Measurements from ENCODE around the gene FSTL5. TPM values are rescaled to one million over a fixed set of nuclear protein-coding genes. Genes with fewer than 3 reads are reported as not detected.

Gene FSTL5
- total and polyA plus RNA-seq, 2 experiments from 2014 or later, result 0.06 to 0.49 TPM

DNA sequence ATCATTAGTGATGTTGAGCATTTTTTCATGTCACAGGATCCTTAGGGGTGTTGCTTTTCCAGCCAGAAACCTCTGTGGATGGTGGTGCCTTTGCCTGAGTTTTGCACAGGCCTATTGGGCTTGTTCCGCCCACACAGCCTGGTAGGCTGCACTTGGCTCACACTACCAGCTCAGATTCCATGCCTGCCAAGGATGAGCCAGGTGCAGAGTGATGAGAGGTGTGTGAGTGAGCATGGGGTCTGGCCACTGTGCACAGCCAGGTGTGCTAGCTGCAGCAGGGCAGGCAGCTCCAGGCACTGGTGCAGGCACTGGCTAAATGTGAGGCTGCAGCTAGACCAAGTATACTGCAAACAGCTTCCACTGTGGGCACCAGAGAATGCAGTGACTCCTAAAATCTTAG lies 341.6 kb downstream of the FSTL5 start (continued):
- TF ChIP-seq, protein P1, sequence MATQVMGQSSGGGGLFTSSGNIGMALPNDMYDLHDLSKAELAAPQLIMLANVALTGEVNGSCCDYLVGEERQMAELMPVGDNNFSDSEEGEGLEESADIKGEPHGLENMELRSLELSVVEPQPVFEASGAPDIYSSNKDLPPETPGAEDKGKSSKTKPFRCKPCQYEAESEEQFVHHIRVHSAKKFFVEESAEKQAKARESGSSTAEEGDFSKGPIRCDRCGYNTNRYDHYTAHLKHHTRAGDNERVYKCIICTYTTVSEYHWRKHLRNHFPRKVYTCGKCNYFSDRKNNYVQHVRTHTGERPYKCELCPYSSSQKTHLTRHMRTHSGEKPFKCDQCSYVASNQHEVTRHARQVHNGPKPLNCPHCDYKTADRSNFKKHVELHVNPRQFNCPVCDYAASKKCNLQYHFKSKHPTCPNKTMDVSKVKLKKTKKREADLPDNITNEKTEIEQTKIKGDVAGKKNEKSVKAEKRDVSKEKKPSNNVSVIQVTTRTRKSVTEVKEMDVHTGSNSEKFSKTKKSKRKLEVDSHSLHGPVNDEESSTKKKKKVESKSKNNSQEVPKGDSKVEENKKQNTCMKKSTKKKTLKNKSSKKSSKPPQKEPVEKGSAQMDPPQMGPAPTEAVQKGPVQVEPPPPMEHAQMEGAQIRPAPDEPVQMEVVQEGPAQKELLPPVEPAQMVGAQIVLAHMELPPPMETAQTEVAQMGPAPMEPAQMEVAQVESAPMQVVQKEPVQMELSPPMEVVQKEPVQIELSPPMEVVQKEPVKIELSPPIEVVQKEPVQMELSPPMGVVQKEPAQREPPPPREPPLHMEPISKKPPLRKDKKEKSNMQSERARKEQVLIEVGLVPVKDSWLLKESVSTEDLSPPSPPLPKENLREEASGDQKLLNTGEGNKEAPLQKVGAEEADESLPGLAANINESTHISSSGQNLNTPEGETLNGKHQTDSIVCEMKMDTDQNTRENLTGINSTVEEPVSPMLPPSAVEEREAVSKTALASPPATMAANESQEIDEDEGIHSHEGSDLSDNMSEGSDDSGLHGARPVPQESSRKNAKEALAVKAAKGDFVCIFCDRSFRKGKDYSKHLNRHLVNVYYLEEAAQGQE (IDR thresholded peaks at IDR 0.05; ENCODE audit: unreplicated experiment), result no peak

DNA sequence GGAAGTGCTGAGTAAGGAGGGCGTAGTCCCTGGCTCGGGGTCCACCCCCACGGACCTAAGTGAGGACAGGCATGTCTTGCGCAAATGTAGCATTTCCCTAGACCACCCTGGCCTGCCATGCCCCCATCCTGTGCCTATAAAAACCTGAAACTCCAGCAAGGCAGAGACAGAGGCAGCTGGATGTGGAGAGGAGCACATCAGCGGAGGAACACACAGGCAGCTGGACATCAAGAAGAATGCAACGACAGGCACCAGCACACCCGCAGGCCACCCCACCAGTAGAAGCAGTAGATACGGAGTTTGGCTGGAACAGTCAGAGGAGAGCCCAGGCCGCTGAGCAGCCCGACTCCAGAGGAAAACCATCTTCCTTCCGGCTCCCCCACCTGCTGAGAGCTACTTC lies 345.9 kb downstream of the FSTL5 start:
- DNase-seq (ENCODE audit: low spot score) (no peak), ATAC-seq (no peak)
- Mint-ChIP-seq H3K9me3 (peaks cover 14% of the 10 kb centered on the region; the same call in 2 of the 3 replicates), H3K4me1 (peaks cover 3% of the 10 kb centered on the region), H3K27ac (no peak overlapping the region), H3K4me3 (no peak overlapping the region), H3K27me3 (ENCODE audit: insufficient read depth, low read depth, poor library complexity) (no peaks in the 10 kb centered on the region), H3K36me3 (ENCODE audit: low read depth) (peaks cover 7% of the 10 kb centered on the region; the same call in 1 of the 3 replicates)
- no peaks in the 10 kb centered on the region for H4K20me1 ChIP-seq (replicated peaks; ENCODE audit: insufficient read depth)
- no peaks in the 10 kb centered on the region for H3F3A ChIP-seq (replicated peaks; ENCODE audit: low read depth)
- no peaks in the 10 kb centered on the region for H3K27me3 ChIP-seq (ENCODE audit: insufficient read depth)
- no peaks in the 10 kb centered on the region for H3K79me2 ChIP-seq (replicated peaks; ENCODE audit: insufficient read depth)
- no peak overlapping the region for H3K27ac ChIP-seq (ENCODE audit: low read depth)
- H2AFZ ChIP-seq, result 0 out of 2 replicates have a peak overlapping the region, but pooled peaks have one; percentile 57
- no peaks in the 10 kb centered on the region for H3K9me2 ChIP-seq (ENCODE audit: insufficient read depth)
- H3K4me1 ChIP-seq (ENCODE audit: insufficient read depth), result no peaks in the 10 kb centered on the region
- H3K36me3 ChIP-seq (ENCODE audit: insufficient read depth), result no peaks in the 10 kb centered on the region; the same call in 1 of the 2 replicates
- no peak overlapping the region for H3K4me2 ChIP-seq
- no peak overlapping the region for H3K4me3 ChIP-seq
- TF ChIP-seq EZH2phosphoT487 (IDR thresholded peaks at IDR 0.05; ENCODE audit: unreplicated experiment) (no peak), ZNF114 (CRISPR knock-in tag; IDR thresholded peaks at IDR 0.05) (no peak), STAT1 (IDR thresholded peaks at IDR 0.05; ENCODE audit: unreplicated experiment) (no peak), EZH2 (IDR thresholded peaks at IDR 0.05; ENCODE audit: low read depth, unreplicated experiment) (no peak), ZNF331 (CRISPR knock-in tag; IDR thresholded peaks at IDR 0.05; ENCODE audit: low read depth) (no peak), CREB1 (CRISPR knock-in tag; IDR thresholded peaks at IDR 0.05; ENCODE audit: low read depth) (no peak), NANOG (IDR thresholded peaks at IDR 0.05; ENCODE audit: borderline replicate concordance) (no peak)
- TF ChIP-seq, protein P2, sequence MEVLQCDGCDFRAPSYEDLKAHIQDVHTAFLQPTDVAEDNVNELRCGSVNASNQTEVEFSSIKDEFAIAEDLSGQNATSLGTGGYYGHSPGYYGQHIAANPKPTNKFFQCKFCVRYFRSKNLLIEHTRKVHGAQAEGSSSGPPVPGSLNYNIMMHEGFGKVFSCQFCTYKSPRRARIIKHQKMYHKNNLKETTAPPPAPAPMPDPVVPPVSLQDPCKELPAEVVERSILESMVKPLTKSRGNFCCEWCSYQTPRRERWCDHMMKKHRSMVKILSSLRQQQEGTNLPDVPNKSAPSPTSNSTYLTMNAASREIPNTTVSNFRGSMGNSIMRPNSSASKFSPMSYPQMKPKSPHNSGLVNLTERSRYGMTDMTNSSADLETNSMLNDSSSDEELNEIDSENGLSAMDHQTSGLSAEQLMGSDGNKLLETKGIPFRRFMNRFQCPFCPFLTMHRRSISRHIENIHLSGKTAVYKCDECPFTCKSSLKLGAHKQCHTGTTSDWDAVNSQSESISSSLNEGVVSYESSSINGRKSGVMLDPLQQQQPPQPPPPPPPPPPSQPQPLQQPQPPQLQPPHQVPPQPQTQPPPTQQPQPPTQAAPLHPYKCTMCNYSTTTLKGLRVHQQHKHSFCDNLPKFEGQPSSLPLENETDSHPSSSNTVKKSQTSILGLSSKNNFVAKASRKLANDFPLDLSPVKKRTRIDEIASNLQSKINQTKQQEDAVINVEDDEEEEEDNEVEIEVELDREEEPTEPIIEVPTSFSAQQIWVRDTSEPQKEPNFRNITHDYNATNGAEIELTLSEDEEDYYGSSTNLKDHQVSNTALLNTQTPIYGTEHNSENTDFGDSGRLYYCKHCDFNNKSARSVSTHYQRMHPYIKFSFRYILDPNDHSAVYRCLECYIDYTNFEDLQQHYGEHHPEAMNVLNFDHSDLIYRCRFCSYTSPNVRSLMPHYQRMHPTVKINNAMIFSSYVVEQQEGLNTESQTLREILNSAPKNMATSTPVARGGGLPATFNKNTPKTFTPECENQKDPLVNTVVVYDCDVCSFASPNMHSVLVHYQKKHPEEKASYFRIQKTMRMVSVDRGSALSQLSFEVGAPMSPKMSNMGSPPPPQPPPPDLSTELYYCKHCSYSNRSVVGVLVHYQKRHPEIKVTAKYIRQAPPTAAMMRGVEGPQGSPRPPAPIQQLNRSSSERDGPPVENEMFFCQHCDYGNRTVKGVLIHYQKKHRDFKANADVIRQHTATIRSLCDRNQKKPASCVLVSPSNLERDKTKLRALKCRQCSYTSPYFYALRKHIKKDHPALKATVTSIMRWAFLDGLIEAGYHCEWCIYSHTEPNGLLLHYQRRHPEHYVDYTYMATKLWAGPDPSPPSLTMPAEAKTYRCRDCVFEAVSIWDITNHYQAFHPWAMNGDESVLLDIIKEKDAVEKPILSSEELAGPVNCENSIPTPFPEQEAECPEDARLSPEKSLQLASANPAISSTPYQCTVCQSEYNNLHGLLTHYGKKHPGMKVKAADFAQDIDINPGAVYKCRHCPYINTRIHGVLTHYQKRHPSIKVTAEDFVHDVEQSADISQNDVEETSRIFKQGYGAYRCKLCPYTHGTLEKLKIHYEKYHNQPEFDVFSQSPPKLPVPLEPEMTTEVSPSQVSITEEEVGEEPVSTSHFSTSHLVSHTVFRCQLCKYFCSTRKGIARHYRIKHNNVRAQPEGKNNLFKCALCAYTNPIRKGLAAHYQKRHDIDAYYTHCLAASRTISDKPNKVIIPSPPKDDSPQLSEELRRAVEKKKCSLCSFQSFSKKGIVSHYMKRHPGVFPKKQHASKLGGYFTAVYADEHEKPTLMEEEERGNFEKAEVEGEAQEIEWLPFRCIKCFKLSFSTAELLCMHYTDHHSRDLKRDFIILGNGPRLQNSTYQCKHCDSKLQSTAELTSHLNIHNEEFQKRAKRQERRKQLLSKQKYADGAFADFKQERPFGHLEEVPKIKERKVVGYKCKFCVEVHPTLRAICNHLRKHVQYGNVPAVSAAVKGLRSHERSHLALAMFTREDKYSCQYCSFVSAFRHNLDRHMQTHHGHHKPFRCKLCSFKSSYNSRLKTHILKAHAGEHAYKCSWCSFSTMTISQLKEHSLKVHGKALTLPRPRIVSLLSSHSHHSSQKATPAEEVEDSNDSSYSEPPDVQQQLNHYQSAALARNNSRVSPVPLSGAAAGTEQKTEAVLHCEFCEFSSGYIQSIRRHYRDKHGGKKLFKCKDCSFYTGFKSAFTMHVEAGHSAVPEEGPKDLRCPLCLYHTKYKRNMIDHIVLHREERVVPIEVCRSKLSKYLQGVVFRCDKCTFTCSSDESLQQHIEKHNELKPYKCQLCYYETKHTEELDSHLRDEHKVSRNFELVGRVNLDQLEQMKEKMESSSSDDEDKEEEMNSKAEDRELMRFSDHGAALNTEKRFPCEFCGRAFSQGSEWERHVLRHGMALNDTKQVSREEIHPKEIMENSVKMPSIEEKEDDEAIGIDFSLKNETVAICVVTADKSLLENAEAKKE (CRISPR knock-in tag; IDR thresholded peaks at IDR 0.05), result no peak
- TF ChIP-seq, protein P1 (IDR thresholded peaks at IDR 0.05; ENCODE audit: unreplicated experiment), result no peak
- TF ChIP-seq, protein P3, sequence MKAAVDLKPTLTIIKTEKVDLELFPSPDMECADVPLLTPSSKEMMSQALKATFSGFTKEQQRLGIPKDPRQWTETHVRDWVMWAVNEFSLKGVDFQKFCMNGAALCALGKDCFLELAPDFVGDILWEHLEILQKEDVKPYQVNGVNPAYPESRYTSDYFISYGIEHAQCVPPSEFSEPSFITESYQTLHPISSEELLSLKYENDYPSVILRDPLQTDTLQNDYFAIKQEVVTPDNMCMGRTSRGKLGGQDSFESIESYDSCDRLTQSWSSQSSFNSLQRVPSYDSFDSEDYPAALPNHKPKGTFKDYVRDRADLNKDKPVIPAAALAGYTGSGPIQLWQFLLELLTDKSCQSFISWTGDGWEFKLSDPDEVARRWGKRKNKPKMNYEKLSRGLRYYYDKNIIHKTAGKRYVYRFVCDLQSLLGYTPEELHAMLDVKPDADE (IDR thresholded peaks at IDR 0.05), result no peak
